H9 (cell line): ENCODE results near the gene IMMP1L. TPM values are rescaled to one million over a fixed set of nuclear protein-coding genes. Genes with fewer than 3 reads are reported as not detected.
A peak's percentile ranks its signal among the peaks of the same experiment; 100 is the strongest.

Experiments used
- DNase-seq: peaks from one replicate; pipeline ENCODE4 v3.0.0-alpha.2; 2017
- H2AFZ ChIP-seq: one replicate; pipeline ENCODE4 v1.6.1; 2013; ENCODE audit warnings: mild to moderate bottlenecking, low read length, control low read depth, moderate library complexity
- H2AK5ac ChIP-seq: 2 replicates; pipeline ENCODE4 v1.6.1; 2013; ENCODE audit warnings: low read length, control low read depth, mixed read lengths; ENCODE audit not compliant: insufficient read length
- H2BK120ac ChIP-seq: one replicate; pipeline ENCODE4 v1.6.1; 2013; ENCODE audit warnings: low read depth, mild to moderate bottlenecking, low read length, control low read depth, inconsistent platforms; ENCODE audit not compliant: poor library complexity, severe bottlenecking
- H2BK12ac ChIP-seq: 2 replicates; pipeline ENCODE4 v1.6.1; 2013; ENCODE audit warnings: low read length, control low read depth, mixed read lengths, low read depth; ENCODE audit not compliant: insufficient read length
- H2BK15ac ChIP-seq: 2 replicates; pipeline ENCODE4 v1.6.1; 2013; ENCODE audit warnings: low read depth, low read length, control low read depth
- H2BK20ac ChIP-seq: one replicate; pipeline ENCODE4 v1.6.1; 2013; ENCODE audit warnings: low read depth, mild to moderate bottlenecking, low read length, control low read depth, inconsistent platforms; ENCODE audit not compliant: poor library complexity, severe bottlenecking
- H2BK5ac ChIP-seq: 2 replicates; pipeline ENCODE4 v1.6.1; 2013; ENCODE audit warnings: low read length, control low read depth, mixed read lengths; ENCODE audit not compliant: insufficient read length
- H3K14ac ChIP-seq: 2 replicates; pipeline ENCODE4 v1.6.1; 2013; ENCODE audit warnings: low read length, control low read depth; ENCODE audit not compliant: insufficient read depth
- H3K18ac ChIP-seq: 2 replicates; pipeline ENCODE4 v1.6.1; 2013; ENCODE audit warnings: low read depth, mild to moderate bottlenecking, mixed read lengths, low read length, control low read depth; ENCODE audit not compliant: insufficient read length
- H3K23ac ChIP-seq: 2 replicates; pipeline ENCODE4 v1.6.1; 2013; ENCODE audit warnings: low read length, control low read depth, mixed read lengths, low read depth; ENCODE audit not compliant: insufficient read length
- H3K23me2 ChIP-seq: 2 replicates; pipeline ENCODE4 v1.6.1; 2013; ENCODE audit warnings: low read depth, mild to moderate bottlenecking, mixed read lengths, low read length, control low read depth; ENCODE audit not compliant: insufficient read length, poor library complexity, severe bottlenecking
- H3K27ac ChIP-seq: 2 replicates; pipeline ENCODE4 v1.5.1; 2013; ENCODE audit warnings: low read length, control low read depth, mixed read lengths, low read depth; ENCODE audit not compliant: insufficient read length
- H3K27me3 ChIP-seq: 2 replicates; pipeline ENCODE4 v1.6.1; 2013; ENCODE audit warnings: low read length, control low read depth, inconsistent platforms; ENCODE audit not compliant: insufficient read depth
- H3K4ac ChIP-seq: 2 replicates; pipeline ENCODE4 v1.6.1; 2013; ENCODE audit warnings: low read depth, mild to moderate bottlenecking, control low read depth, inconsistent platforms, low read length, moderate library complexity
- H3K4me1 ChIP-seq: 2 replicates; pipeline ENCODE4 v1.6.1; 2013; ENCODE audit warnings: low read length, control low read depth, inconsistent platforms; ENCODE audit not compliant: insufficient read depth
- H3K4me2 ChIP-seq: 2 replicates; pipeline ENCODE4 v1.6.1; 2013; ENCODE audit warnings: low read length, control low read depth, mixed read lengths; ENCODE audit not compliant: insufficient read length, insufficient read depth
- H3K56ac ChIP-seq: 2 replicates; pipeline ENCODE4 v1.6.1; 2013; ENCODE audit warnings: low read depth, mild to moderate bottlenecking, mixed read lengths, low read length, control low read depth; ENCODE audit not compliant: insufficient read length
- H3K79me1 ChIP-seq: 2 replicates; pipeline ENCODE4 v1.6.1; 2013; ENCODE audit warnings: low read depth, mild to moderate bottlenecking, moderate library complexity, low read length, control low read depth, inconsistent platforms; ENCODE audit not compliant: insufficient read depth, poor library complexity, severe bottlenecking
- H3K79me2 ChIP-seq: 2 replicates; pipeline ENCODE4 v1.6.1; 2013; ENCODE audit warnings: low read length, control low read depth, inconsistent platforms; ENCODE audit not compliant: insufficient read depth
- H3K9ac ChIP-seq: 2 replicates; pipeline ENCODE4 v1.6.1; 2013; ENCODE audit warnings: low read length, control low read depth, mixed read lengths; ENCODE audit not compliant: insufficient read length; ENCODE audit errors: extremely low read depth
- H3K9me3 ChIP-seq: one replicate; pipeline ENCODE4 v1.6.1; 2013; ENCODE audit warnings: low read depth, low read length, inconsistent platforms; ENCODE audit not compliant: control insufficient read depth
- H3T11ph ChIP-seq: one replicate; pipeline ENCODE4 v1.6.1; 2013; ENCODE audit warnings: mild to moderate bottlenecking, low read length, control low read depth, inconsistent platforms
- H4K20me1 ChIP-seq: one replicate; pipeline ENCODE4 v1.6.1; 2013; ENCODE audit not compliant: control insufficient read depth, insufficient read length, insufficient read depth
- H4K5ac ChIP-seq: 2 replicates; pipeline ENCODE4 v1.6.1; 2013; ENCODE audit warnings: low read depth, mild to moderate bottlenecking, mixed read lengths, low read length, control low read depth; ENCODE audit not compliant: insufficient read length
- H4K8ac ChIP-seq: replicated peaks from 2 replicates; pipeline ENCODE4 v1.6.1; 2013; ENCODE audit warnings: low read length, control low read depth, mixed read lengths, low read depth; ENCODE audit not compliant: insufficient read length
- H4K91ac ChIP-seq: 2 replicates; pipeline ENCODE4 v1.6.1; 2013; ENCODE audit warnings: low read depth, mild to moderate bottlenecking, moderate library complexity, mixed read lengths, low read length, control low read depth; ENCODE audit not compliant: insufficient read length
- H3K27ac Mint-ChIP-seq, 3 experiments: 2 replicates in 2 of 3; 3 replicates in 1 of 3; pipeline ENCODE4 v1.8.0; 2020 to 2021; ENCODE audit warnings: mixed read lengths in 3 of 3, mild to moderate bottlenecking in 1 of 3, moderate library complexity in 1 of 3
- H3K27me3 Mint-ChIP-seq: 2 replicates; pipeline ENCODE4 v1.8.0; 2021; ENCODE audit warnings: low read depth, mild to moderate bottlenecking, moderate library complexity, mixed read lengths
- H3K36me3 Mint-ChIP-seq, 3 experiments: 2 replicates in 2 of 3; 3 replicates in 1 of 3; pipeline ENCODE4 v1.8.0; 2020 to 2021; ENCODE audit warnings: low read depth in 3 of 3, mixed read lengths in 3 of 3; ENCODE audit not compliant: insufficient read depth in 1 of 3
- H3K4me1 Mint-ChIP-seq, 2 experiments: 2 replicates each; pipeline ENCODE4 v1.8.0; 2020; ENCODE audit warnings: mixed read lengths in 2 of 2
- H3K4me3 Mint-ChIP-seq, 2 experiments: 2 replicates in 1 of 2; 3 replicates in 1 of 2; pipeline ENCODE4 v1.8.0; 2020 to 2021; ENCODE audit warnings: mild to moderate bottlenecking in 2 of 2, mixed read lengths in 2 of 2, moderate library complexity in 1 of 2
- H3K9me3 Mint-ChIP-seq, 2 experiments: 2 replicates in 1 of 2; 3 replicates in 1 of 2; pipeline ENCODE4 v1.8.0; 2020; ENCODE audit warnings: mild to moderate bottlenecking in 2 of 2, mixed read lengths in 2 of 2, moderate library complexity in 1 of 2
- WGBS: extraction: QIAGEN DNeasy Blood & Tissue Kit; methylation state at CpG from one replicate; pipeline ENCODE4 v1.1.7; 2013; ENCODE audit warnings: missing lambda C conversion rate, low lambda C conversion rate, mixed read lengths; ENCODE audit not compliant: insufficient read length; ENCODE audit errors: extremely low coverage; 5-methylcytosine and 5-hydroxymethylcytosine counted together
- total RNA-seq: library from RNA; stranded (reverse); gene quantifications from 2 replicates; pipeline ENCODE4 v1.2.1, GENCODE V29; 2021
- TF ChIP-seq, protein P1 (sequence below): fragments of 200-600 bp; sonication (generic); conservative IDR thresholded peaks from 3 replicates; pipeline ENCODE4 v1.8.0; 2021; ENCODE audit warnings: antibody characterized with exemption, mild to moderate bottlenecking

The IMMP1L gene
- total RNA-seq, 1 experiment from 2014 or later = 27.0 TPM

DNA sequence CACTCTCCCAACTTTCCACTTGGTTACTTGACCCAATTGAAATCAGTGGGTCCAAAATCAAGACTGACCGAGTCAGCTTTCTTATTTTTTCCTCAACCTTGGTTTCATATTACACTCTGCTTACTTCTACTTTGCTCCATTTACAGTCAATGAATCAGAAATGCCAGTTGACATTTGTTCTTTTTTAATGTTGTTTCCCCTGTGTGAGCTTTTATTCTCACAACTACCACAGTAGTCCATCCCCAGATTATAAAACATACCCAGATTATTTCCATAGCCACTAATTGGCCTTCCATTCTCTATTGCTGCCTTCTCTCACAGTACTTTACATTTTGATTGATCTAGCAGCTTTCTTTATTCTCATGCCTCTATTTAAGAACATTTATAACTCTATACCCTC is 89.8 kb downstream of the IMMP1L start:
- peaks cover 0 to 3% (median 0%) of the 10 kb centered on the region in 3 experiments; a peak in 1 of 7 replicates for H3K36me3 Mint-ChIP-seq
- H3K4me3 Mint-ChIP-seq = no peak overlapping the region
- no peak overlapping the region for H3K14ac ChIP-seq
- no peak overlapping the region for H3K4me2 ChIP-seq
- no peak overlapping the region for H4K91ac ChIP-seq
- no peak overlapping the region for H3K18ac ChIP-seq
- H3K27me3 ChIP-seq = no peaks in the 10 kb centered on the region
- H4K5ac ChIP-seq = no peak overlapping the region
- H3K79me2 ChIP-seq = no peaks in the 10 kb centered on the region
- H3K9me3 ChIP-seq = no peaks in the 10 kb centered on the region
- no peaks in the 10 kb centered on the region for H3K79me1 ChIP-seq
- H3T11ph ChIP-seq = no peak overlapping the region
- TF ChIP-seq, protein P1, sequence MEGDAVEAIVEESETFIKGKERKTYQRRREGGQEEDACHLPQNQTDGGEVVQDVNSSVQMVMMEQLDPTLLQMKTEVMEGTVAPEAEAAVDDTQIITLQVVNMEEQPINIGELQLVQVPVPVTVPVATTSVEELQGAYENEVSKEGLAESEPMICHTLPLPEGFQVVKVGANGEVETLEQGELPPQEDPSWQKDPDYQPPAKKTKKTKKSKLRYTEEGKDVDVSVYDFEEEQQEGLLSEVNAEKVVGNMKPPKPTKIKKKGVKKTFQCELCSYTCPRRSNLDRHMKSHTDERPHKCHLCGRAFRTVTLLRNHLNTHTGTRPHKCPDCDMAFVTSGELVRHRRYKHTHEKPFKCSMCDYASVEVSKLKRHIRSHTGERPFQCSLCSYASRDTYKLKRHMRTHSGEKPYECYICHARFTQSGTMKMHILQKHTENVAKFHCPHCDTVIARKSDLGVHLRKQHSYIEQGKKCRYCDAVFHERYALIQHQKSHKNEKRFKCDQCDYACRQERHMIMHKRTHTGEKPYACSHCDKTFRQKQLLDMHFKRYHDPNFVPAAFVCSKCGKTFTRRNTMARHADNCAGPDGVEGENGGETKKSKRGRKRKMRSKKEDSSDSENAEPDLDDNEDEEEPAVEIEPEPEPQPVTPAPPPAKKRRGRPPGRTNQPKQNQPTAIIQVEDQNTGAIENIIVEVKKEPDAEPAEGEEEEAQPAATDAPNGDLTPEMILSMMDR = no peak
- H2BK15ac ChIP-seq = no peak overlapping the region
- peaks cover 72 to 87% of the 10 kb centered on the region in 2 experiments for H3K4me1 Mint-ChIP-seq
- H3K9ac ChIP-seq = no peak overlapping the region
- no peak overlapping the region for H2AFZ ChIP-seq
- H3K56ac ChIP-seq = no peak overlapping the region
- H3K27me3 Mint-ChIP-seq = no peaks in the 10 kb centered on the region
- H4K8ac ChIP-seq = no peak overlapping the region
- H3K4ac ChIP-seq = no peak overlapping the region
- no peak for DNase-seq
- no peaks in the 10 kb centered on the region for H3K23me2 ChIP-seq
- peak overlapping the region in 1 of 3 experiments; percentile 49; a peak in 3 of 7 replicates for H3K27ac Mint-ChIP-seq
- H4K20me1 ChIP-seq = no peaks in the 10 kb centered on the region
- H3K9me3 Mint-ChIP-seq = no peaks in the 10 kb centered on the region
- H2BK120ac ChIP-seq = no peak overlapping the region
- no peak overlapping the region for H3K23ac ChIP-seq
- H2BK5ac ChIP-seq = no peak overlapping the region
- H2BK20ac ChIP-seq = no peak overlapping the region
- peaks cover 7% of the 10 kb centered on the region for H3K4me1 ChIP-seq
- WGBS = no CpG with 5 or more reads among the region's 1 CpG
- no peak overlapping the region for H2BK12ac ChIP-seq
- no peak overlapping the region for H2AK5ac ChIP-seq
- no peak overlapping the region for H3K27ac ChIP-seq
